Eye (tissue), 1 donor: ENCODE measurements around the gene RAMAC.
"Not testable (repeated sequence)": the region's sequence is repeated elsewhere in the genome, so short reads cannot be mapped to it uniquely, and the experiment has no call there.

Source experiments
- DNase-seq: peaks from one replicate; pipeline ENCODE4 v3.0.0-alpha.2; 2015

RAMAC gene

GRCh38 chr15:82985688-82986441 lies at the start of gene RAMAC:
TSS of gene RAMAC (plus strand) at chr15:82986210. CDS start at chr15:82989019, 2,809 bp downstream.
- peak; percentile 99 for DNase-seq

- no peak for DNase-seq
Measured at GRCh38 chr15:82936966-82937711, 48.9 kb upstream of the RAMAC start.

GRCh38 chr15:82937712-82938058 lies 48.3 kb upstream of the RAMAC start:
- DNase-seq, result no peak

GRCh38 chr15:82939678-82940077 lies 46.3 kb upstream of the RAMAC start:
- not testable (repeated sequence) for DNase-seq

GRCh38 chr15:82942691-82943090 lies 43.3 kb upstream of the RAMAC start:
- DNase-seq, result no peak

- DNase-seq, result no peak
Measured at GRCh38 chr15:82943176-82943575, 42.8 kb upstream of the RAMAC start.

GRCh38 chr15:82944056-82944455 lies 42.0 kb upstream of the RAMAC start:
- DNase-seq, result no peak

- no peak for DNase-seq
Measured at GRCh38 chr15:82944821-82945220, 41.2 kb upstream of the RAMAC start.

- DNase-seq, result no peak
Measured at GRCh38 chr15:82945326-82945725, 40.7 kb upstream of the RAMAC start.

GRCh38 chr15:82946155-82946701 lies 39.8 kb upstream of the RAMAC start:
- DNase-seq, result no peak

- DNase-seq, result no peak
Measured at GRCh38 chr15:82950295-82950694, 35.7 kb upstream of the RAMAC start.

- DNase-seq, result no peak
Measured at GRCh38 chr15:82950746-82951370, 35.2 kb upstream of the RAMAC start.

- DNase-seq, result no peak
Measured at GRCh38 chr15:82951472-82952157, 34.4 kb upstream of the RAMAC start.

- DNase-seq, result peak; percentile 78
Measured at GRCh38 chr15:82952158-82953081, 33.6 kb upstream of the RAMAC start, which contains the start of gene HOMER2. TSS of gene HOMER2 (minus strand) at chr15:82952720. CDS start at chr15:82952535, 185 bp downstream.

GRCh38 chr15:82958638-82959037 lies 27.4 kb upstream of the RAMAC start:
- DNase-seq, result no peak

- DNase-seq, result no peak
Measured at GRCh38 chr15:82959423-82959822, 26.6 kb upstream of the RAMAC start.

GRCh38 chr15:82960766-82961165 lies 25.2 kb upstream of the RAMAC start:
- DNase-seq, result no peak

- no peak for DNase-seq
Measured at GRCh38 chr15:82963471-82964341, 22.3 kb upstream of the RAMAC start.

- no peak for DNase-seq
Measured at GRCh38 chr15:82964890-82965289, 21.1 kb upstream of the RAMAC start.

GRCh38 chr15:82966671-82967071 lies 19.3 kb upstream of the RAMAC start:
- DNase-seq, result no peak

- DNase-seq, result no peak
Measured at GRCh38 chr15:82968066-82968465, 17.9 kb upstream of the RAMAC start.
